MM.1S (cell line): Measurements from ENCODE around the gene SNTA1.

ENCODE experiments used
- DNase-seq: peaks from one replicate; pipeline ENCODE4 v3.0.0-alpha.2; 2015
- H2AFZ ChIP-seq: fragments of 300-600 bp; sonication (generic); 2 replicates; pipeline ENCODE4 v1.6.0; 2016; ENCODE audit warnings: antibody characterized with exemption, low read length
- H3F3A ChIP-seq: fragments of 300-600 bp; sonication (generic); 2 replicates; pipeline ENCODE4 v1.6.1; 2016; ENCODE audit warnings: mild to moderate bottlenecking, antibody characterized with exemption, low read length, moderate library complexity, mixed read lengths; ENCODE audit not compliant: insufficient read depth
- H3K27ac ChIP-seq: fragments of 300-600 bp; sonication (generic); 2 replicates; pipeline ENCODE4 v1.5.1; 2016; ENCODE audit warnings: mild to moderate bottlenecking, low read length
- H3K27me3 ChIP-seq: fragments of 300-600 bp; sonication (generic); replicated peaks from 2 replicates; pipeline ENCODE4 v1.6.0; 2016; ENCODE audit warnings: low read length; ENCODE audit not compliant: insufficient read depth
- H3K36me3 ChIP-seq: fragments of 300-600 bp; sonication (generic); replicated peaks from 2 replicates; pipeline ENCODE4 v1.6.1; 2016; ENCODE audit warnings: mild to moderate bottlenecking, low read length, mixed read lengths; ENCODE audit not compliant: insufficient read depth
- H3K4me1 ChIP-seq: fragments of 300-600 bp; sonication (generic); 2 replicates; pipeline ENCODE4 v1.6.1; 2016; ENCODE audit warnings: low read length, mixed read lengths
- H3K4me2 ChIP-seq: fragments of 300-600 bp; sonication (generic); 2 replicates; pipeline ENCODE4 v1.6.0; 2016; ENCODE audit warnings: low read depth, low read length
- H3K4me3 ChIP-seq: fragments of 300-600 bp; sonication (generic); 2 replicates; pipeline ENCODE4 v1.5.1; 2016; ENCODE audit warnings: low read length, mixed read lengths
- H3K79me2 ChIP-seq: fragments of 300-600 bp; sonication (generic); 2 replicates; pipeline ENCODE4 v1.6.1; 2016; ENCODE audit warnings: mixed run types, low read length, mixed read lengths
- H3K9ac ChIP-seq: fragments of 300-600 bp; sonication (generic); 2 replicates; pipeline ENCODE4 v1.6.1; 2016; ENCODE audit warnings: low read length, mixed read lengths
- H3K9me2 ChIP-seq: fragments of 300-600 bp; sonication (generic); replicated peaks from 2 replicates; pipeline ENCODE4 v1.6.1; 2016; ENCODE audit warnings: mild to moderate bottlenecking, low read length, mixed read lengths; ENCODE audit not compliant: insufficient read depth
- H3K9me3 ChIP-seq: fragments of 300-600 bp; sonication (generic); replicated peaks from 2 replicates; pipeline ENCODE4 v1.6.1; 2016; ENCODE audit warnings: mild to moderate bottlenecking, low read length, mixed read lengths; ENCODE audit not compliant: insufficient read depth
- H4K20me1 ChIP-seq: fragments of 300-600 bp; sonication (generic); 2 replicates; pipeline ENCODE4 v1.6.1; 2016; ENCODE audit warnings: mild to moderate bottlenecking, low read length, moderate library complexity, mixed read lengths; ENCODE audit not compliant: insufficient read depth
- CTCF ChIP-seq: fragments of 300-600 bp; sonication (generic); IDR thresholded peaks from 2 replicates; pipeline ENCODE4 v1.5.1; 2016; ENCODE audit warnings: antibody characterized with exemption, low read length, mixed read lengths
- EZH2 ChIP-seq: fragments of 300-600 bp; sonication (generic); optimal IDR thresholded peaks from 2 replicates; pipeline ENCODE3; 2017; ENCODE audit warnings: low read depth, mild to moderate bottlenecking, antibody characterized with exemption, low read length, mixed read lengths
- EZH2phosphoT487 ChIP-seq: fragments of 300-600 bp; sonication (generic); IDR thresholded peaks from 2 replicates; pipeline ENCODE4 v1.6.1; 2018; ENCODE audit warnings: antibody characterized with exemption, low read length

Gene SNTA1

GRCh38 chr20:33412484-33412838, 31.1 kb downstream of the SNTA1 start:
- no peak for TF ChIP-seq CTCF
- no peak for TF ChIP-seq EZH2phosphoT487
- TF ChIP-seq EZH2, result no peak
- Histone ChIP-seq H3K9me3 (no peaks in the 10 kb centered on the region), H3K9me2 (no peaks in the 10 kb centered on the region), H3K4me1 (no peaks in the 10 kb centered on the region), H3K27me3 (no peaks in the 10 kb centered on the region), H3K36me3 (no peaks in the 10 kb centered on the region), H2AFZ (no peak overlapping the region), H3K27ac (no peak overlapping the region), H3K4me3 (no peak overlapping the region), H3K9ac (no peak overlapping the region), H3F3A (no peaks in the 10 kb centered on the region), H4K20me1 (no peaks in the 10 kb centered on the region), H3K4me2 (no peak overlapping the region), H3K79me2 (no peaks in the 10 kb centered on the region)
- DNase-seq, result no peak

- TF ChIP-seq EZH2 (no peak), EZH2phosphoT487 (no peak), CTCF (no peak)
- Histone ChIP-seq H3K27ac (no peak overlapping the region), H3K9me3 (no peaks in the 10 kb centered on the region), H3K4me2 (no peak overlapping the region), H4K20me1 (no peaks in the 10 kb centered on the region), H3K79me2 (no peaks in the 10 kb centered on the region), H3K27me3 (no peaks in the 10 kb centered on the region), H3K9ac (no peak overlapping the region), H3K4me3 (no peak overlapping the region), H3K9me2 (no peaks in the 10 kb centered on the region), H2AFZ (no peak overlapping the region), H3F3A (no peaks in the 10 kb centered on the region), H3K4me1 (no peaks in the 10 kb centered on the region), H3K36me3 (no peaks in the 10 kb centered on the region)
- DNase-seq, result no peak
These were observed 31.7 kb downstream of the SNTA1 start for GRCh38 chr20:33411711-33412483.

GRCh38 chr20:33411242-33411641, 32.3 kb downstream of the SNTA1 start:
- DNase-seq, result no peak
- Histone ChIP-seq H3K36me3 (no peaks in the 10 kb centered on the region), H3K27ac (no peak overlapping the region), H3K9me3 (no peaks in the 10 kb centered on the region), H3K79me2 (no peaks in the 10 kb centered on the region), H3K9me2 (no peaks in the 10 kb centered on the region), H3F3A (no peaks in the 10 kb centered on the region), H2AFZ (no peak overlapping the region), H3K4me1 (no peaks in the 10 kb centered on the region), H3K4me3 (no peak overlapping the region), H3K4me2 (no peak overlapping the region), H3K9ac (no peak overlapping the region), H3K27me3 (no peaks in the 10 kb centered on the region), H4K20me1 (no peaks in the 10 kb centered on the region)
- TF ChIP-seq EZH2, result no peak
- TF ChIP-seq EZH2phosphoT487, result no peak
- TF ChIP-seq CTCF, result no peak
